Natural killer cell (primary cell): ENCODE results near the gene SMARCB1. TPM values are rescaled to one million over a fixed set of nuclear protein-coding genes. Genes with fewer than 3 reads are reported as not detected.
A peak's percentile ranks its signal among the peaks of the same experiment; 100 is the strongest.

Experiments used
- ATAC-seq, 3 donors: fragments of 150-1000 bp in 2 of 3; fragments of 200-7000 bp in 1 of 3; cut with Tn5 transposase; 1 replicate in 1 of 3; 2 replicates in 2 of 3; pipeline ENCODE4 v1.10.0; 2021; ENCODE audit warnings: mild to moderate bottlenecking in 2 of 3, moderate library complexity in 2 of 3
- DNase-seq, 2 donors: peaks; one replicate each; pipeline versions ENCODE4 v3.0.0 to v3.0.0-alpha.2; 2013 to 2021; ENCODE audit warnings: mixed read lengths in 1 of 2
- H3K27ac ChIP-seq: one replicate; pipeline ENCODE4 v1.5.1; 2013; ENCODE audit warnings: mild to moderate bottlenecking, low read length
- H3K27me3 ChIP-seq: one replicate; pipeline ENCODE4 v1.6.1; 2013; ENCODE audit warnings: low read length; ENCODE audit not compliant: control insufficient read depth, insufficient read depth
- H3K36me3 ChIP-seq: one replicate; pipeline ENCODE4 v1.6.1; 2013; ENCODE audit warnings: low read length; ENCODE audit not compliant: control insufficient read depth, insufficient read depth
- H3K4me1 ChIP-seq: one replicate; pipeline ENCODE4 v1.6.1; 2013; ENCODE audit warnings: low read length; ENCODE audit not compliant: control insufficient read depth, insufficient read depth
- H3K4me3 ChIP-seq: one replicate; pipeline ENCODE4 v1.5.1; 2013; ENCODE audit warnings: low read length
- H3K9me3 ChIP-seq: one replicate; pipeline ENCODE4 v1.6.1; 2013; ENCODE audit warnings: low read length; ENCODE audit not compliant: control insufficient read depth, insufficient read depth
- H3K27ac Mint-ChIP-seq, 2 donors: one replicate each; pipeline ENCODE4 v1.8.0; 2022; ENCODE audit warnings: mild to moderate bottlenecking in 2 of 2, mixed read lengths in 2 of 2, moderate library complexity in 1 of 2
- H3K27me3 Mint-ChIP-seq, 2 donors: one replicate each; pipeline ENCODE4 v1.8.0; 2022; ENCODE audit warnings: low read depth in 2 of 2, mixed read lengths in 2 of 2
- H3K36me3 Mint-ChIP-seq: one replicate; pipeline ENCODE4 v1.8.0; 2022; ENCODE audit warnings: mixed read lengths
- H3K4me1 Mint-ChIP-seq, 2 donors: one replicate each; pipeline ENCODE4 v1.8.0; 2022; ENCODE audit warnings: mixed read lengths in 2 of 2
- H3K4me3 Mint-ChIP-seq: one replicate; pipeline ENCODE4 v1.8.0; 2022; ENCODE audit warnings: mild to moderate bottlenecking, moderate library complexity, mixed read lengths
- H3K9me3 Mint-ChIP-seq, 2 donors: one replicate each; pipeline ENCODE4 v1.8.0; 2022; ENCODE audit warnings: mixed read lengths in 2 of 2
- CTCF ChIP-seq: fragments of 200-600 bp; IDR thresholded peaks from one replicate; pipeline ENCODE4 v1.8.0; 2022; ENCODE audit warnings: antibody characterized with exemption
- WGBS: methylation state at CpG from one replicate; pipeline ENCODE4 v1.1.7; 2013; ENCODE audit warnings: missing lambda C conversion rate; ENCODE audit not compliant: insufficient coverage; 5-methylcytosine and 5-hydroxymethylcytosine counted together
- intact Hi-C: fragments of 100-400 bp; cut with micrococcal nuclease; formaldehyde crosslinking; loops from one replicate; pipeline ENCODE4 v1.14.2; 2022
- total RNA-seq, 4 donors: library from RNA; stranded (reverse); fragments of 120-200 nt in 1 of 4; gene quantifications; one replicate each; pipeline versions ENCODE4 v1.2.3 to v1.2.4, GENCODE V29; 2013 to 2022

SMARCB1 gene
- total RNA-seq, 3 donors from 2014 or later (not counting 1 experiment from before 2014, with no cell fraction given) = 56.3 to 76.9 (median 69.8) TPM

GRCh38 chr22:23801886-23802377, 15.2 kb downstream of the SMARCB1 start:
- Mint-ChIP-seq H3K4me1 (peaks cover 0 to 6% of the 10 kb centered on the region in 2 donors), H3K36me3 (no peaks in the 10 kb centered on the region), H3K27ac (no peak overlapping the region), H3K9me3 (no peaks in the 10 kb centered on the region), H3K27me3 (no peaks in the 10 kb centered on the region), H3K4me3 (no peak overlapping the region)
- no peak for TF ChIP-seq CTCF
- Histone ChIP-seq H3K4me1 (peaks cover 23% of the 10 kb centered on the region), H3K9me3 (no peaks in the 10 kb centered on the region), H3K27ac (peak overlapping the region; percentile 57), H3K27me3 (no peaks in the 10 kb centered on the region), H3K36me3 (peaks cover 61% of the 10 kb centered on the region), H3K4me3 (no peak overlapping the region)
- intact Hi-C loops = no loop called here
- no peak for DNase-seq
- WGBS = 98% methylated on average over 8 of the region's 8 CpGs
- no peak for ATAC-seq

- no peak for TF ChIP-seq CTCF
- no peak for ATAC-seq
- Mint-ChIP-seq H3K36me3 (no peaks in the 10 kb centered on the region), H3K9me3 (no peaks in the 10 kb centered on the region), H3K27me3 (no peaks in the 10 kb centered on the region), H3K4me1 (peaks cover 0 to 6% of the 10 kb centered on the region in 2 donors), H3K27ac (no peak overlapping the region), H3K4me3 (no peak overlapping the region)
- Histone ChIP-seq H3K4me3 (no peak overlapping the region), H3K36me3 (peaks cover 55% of the 10 kb centered on the region), H3K9me3 (no peaks in the 10 kb centered on the region), H3K4me1 (peaks cover 23% of the 10 kb centered on the region), H3K27me3 (no peaks in the 10 kb centered on the region), H3K27ac (no peak overlapping the region)
- WGBS = 85% methylated on average over 21 of the region's 21 CpGs
- intact Hi-C loops = no loop called here
- no peak for DNase-seq
Measured at GRCh38 chr22:23803001-23803819, 16.4 kb downstream of the SMARCB1 start.

GRCh38 chr22:23804781-23805291, 18.1 kb downstream of the SMARCB1 start:
- no peaks in the 10 kb centered on the region for H3K9me3 Mint-ChIP-seq
- no peaks in the 10 kb centered on the region for H3K27me3 ChIP-seq
- H3K4me3 Mint-ChIP-seq = no peak overlapping the region
- no peaks in the 10 kb centered on the region for H3K9me3 ChIP-seq
- H3K27me3 Mint-ChIP-seq = no peaks in the 10 kb centered on the region
- H3K27ac Mint-ChIP-seq = peak overlapping the region in 1 of 2 donors; percentile 40
- no peaks in the 10 kb centered on the region for H3K36me3 Mint-ChIP-seq
- DNase-seq (no peak), ATAC-seq (no peak)
- WGBS = 90% methylated on average over 12 of the region's 12 CpGs
- no peak for TF ChIP-seq CTCF
- H3K4me3 ChIP-seq = no peak overlapping the region
- peaks cover 55% of the 10 kb centered on the region for H3K36me3 ChIP-seq
- H3K4me1 ChIP-seq = peaks cover 23% of the 10 kb centered on the region
- H3K27ac ChIP-seq = no peak overlapping the region
- H3K4me1 Mint-ChIP-seq = peaks cover 0 to 6% of the 10 kb centered on the region in 2 donors
- intact Hi-C loops = no loop called here
